HepG2 (cell line): ENCODE results near the gene ZNF652. TPM values are rescaled to one million over a fixed set of nuclear protein-coding genes. Genes with fewer than 3 reads are reported as not detected.

ENCODE experiments used
- ATF2 ChIP-seq: sonication (generic); formaldehyde crosslinking; IDR thresholded peaks from 2 replicates; pipeline ENCODE4 v1.4.0; 2020; ENCODE audit warnings: missing genetic modification reagents
- DBP ChIP-seq: sonication (generic); formaldehyde crosslinking; IDR thresholded peaks from 2 replicates; pipeline ENCODE4 v1.4.0; 2020; ENCODE audit warnings: missing genetic modification reagents; ENCODE audit errors: not compliant biosample characterization
- HMGXB4 ChIP-seq, 2 experiments: sonication (generic) in 1 of 2; formaldehyde crosslinking in 1 of 2; IDR thresholded peaks; 2 replicates each; pipeline versions ENCODE4 v1.4.0 to v1.6.1; 2018 to 2020; ENCODE audit warnings: missing genetic modification reagents in 2 of 2, borderline replicate concordance in 1 of 2, low read depth in 1 of 2, mild to moderate bottlenecking in 1 of 2, missing biosample characterization in 1 of 2
- HNF1B ChIP-seq: sonication (generic); formaldehyde crosslinking; IDR thresholded peaks from 2 replicates; pipeline ENCODE4 v1.5.1; 2020; ENCODE audit warnings: mild to moderate bottlenecking, moderate library complexity, missing genetic modification reagents
- IKZF5 ChIP-seq: IDR thresholded peaks from 2 replicates; pipeline ENCODE4 v1.6.1; 2018; ENCODE audit warnings: missing genetic modification reagents, mild to moderate bottlenecking, missing compliant biosample characterization
- KLF11 ChIP-seq: IDR thresholded peaks from 2 replicates; pipeline ENCODE4 v1.6.1; 2016; ENCODE audit warnings: missing compliant biosample characterization
- RARA ChIP-seq: IDR thresholded peaks from 2 replicates; pipeline ENCODE4 v1.6.1; 2016; ENCODE audit warnings: missing genetic modification reagents, missing compliant biosample characterization
- SALL2 ChIP-seq: sonication (generic); formaldehyde crosslinking; IDR thresholded peaks from 2 replicates; pipeline ENCODE4 v1.8.1; 2023; ENCODE audit warnings: mild to moderate bottlenecking, missing genetic modification reagents, inconsistent platforms
- SNAPC4 ChIP-seq: sonication (generic); formaldehyde crosslinking; IDR thresholded peaks from 2 replicates; pipeline ENCODE4 v1.4.0; 2020; ENCODE audit warnings: mild to moderate bottlenecking, missing genetic modification reagents
- SPEN ChIP-seq: sonication (generic); formaldehyde crosslinking; IDR thresholded peaks from 2 replicates; pipeline ENCODE4 v1.5.1; 2020; ENCODE audit warnings: low read depth, mild to moderate bottlenecking, missing genetic modification reagents
- ZC3H13 ChIP-seq: sonication (generic); formaldehyde crosslinking; IDR thresholded peaks from 2 replicates; pipeline ENCODE4 v1.8.1; 2023; ENCODE audit warnings: mild to moderate bottlenecking, missing genetic modification reagents, moderate library complexity
- ZNF292 ChIP-seq: sonication (generic); formaldehyde crosslinking; IDR thresholded peaks from 2 replicates; pipeline ENCODE4 v1.8.1; 2022; ENCODE audit warnings: mild to moderate bottlenecking, low read depth, missing genetic modification reagents, borderline replicate concordance
- ZNF382 ChIP-seq: sonication (generic); formaldehyde crosslinking; IDR thresholded peaks from 2 replicates; pipeline ENCODE4 v1.5.0; 2020; ENCODE audit warnings: missing genetic modification reagents, mild to moderate bottlenecking, borderline replicate concordance
- ZNF788 ChIP-seq: sonication (generic); formaldehyde crosslinking; IDR thresholded peaks from 2 replicates; pipeline ENCODE4 v1.5.0; 2020; ENCODE audit warnings: mild to moderate bottlenecking, missing genetic modification reagents, borderline replicate concordance
- polyA plus RNA-seq, 8 experiments: library from polyadenylated mRNA; depleted of rRNA in 3 of 8; stranded (reverse) in 7 of 8; unstranded in 1 of 8; fragments of >200 nt; fragmentation: Illumina TruSeq in 4 of 8; extraction: Trizol in 4 of 8; gene quantifications; 2 replicates each; pipeline versions ENCODE4 v1.2.1 to v1.2.3, GENCODE V29; 2011 to 2016; ENCODE audit warnings: low read depth in 4 of 8, missing spikeins in 1 of 8, mixed read lengths in 1 of 8; ENCODE audit not compliant: insufficient read depth in 1 of 8
- total RNA-seq, 5 experiments: library from RNA; depleted of rRNA; stranded (reverse); fragments of >200 nt; fragmentation: Illumina TruSeq; extraction: Trizol; gene quantifications; 2 replicates each; pipeline ENCODE4 v1.2.3, GENCODE V29; 2016; ENCODE audit warnings: low read depth in 1 of 5

The ZNF652 gene
- total and polyA plus RNA-seq, 2 of the 13 experiments (the other 11 are each of a cell fraction or from before 2014, with no cell fraction given), result 16.2 to 30.2 TPM

- no peak for TF ChIP-seq ZNF382
- TF ChIP-seq RARA (CRISPR knock-in tag), result no peak
- TF ChIP-seq ZNF292 (CRISPR knock-in tag), result no peak; the same call in 1 of the 2 replicates
- no peak for TF ChIP-seq DBP (CRISPR knock-in tag)
- peak; percentile 30; the same call in 1 of the 2 replicates for TF ChIP-seq SNAPC4 (CRISPR knock-in tag)
- no peak for TF ChIP-seq ZC3H13 (CRISPR knock-in tag)
- no peak for TF ChIP-seq ATF2 (CRISPR knock-in tag)
- peak; percentile 14; the same call in 1 of the 2 replicates for TF ChIP-seq ZNF788
- TF ChIP-seq SALL2 (CRISPR knock-in tag), result no peak
- TF ChIP-seq SPEN (CRISPR knock-in tag), result no peak; the same call in 1 of the 2 replicates
- peak; percentile 5; the same call in 1 of the 2 replicates for TF ChIP-seq HNF1B (CRISPR knock-in tag)
- 0 out of 2 replicates have a peak, but pooled peaks have one; percentile 23 for TF ChIP-seq IKZF5 (CRISPR knock-in tag)
- TF ChIP-seq HMGXB4 (CRISPR knock-in tag; IDR thresholded peaks at IDR 0.05; ENCODE audit: borderline replicate concordance in 1 of 2, low read depth in 1 of 2), result 0 out of 4 replicates have a peak, but pooled peaks of 1 of the 2 experiments have one; percentile 4
- TF ChIP-seq KLF11 (CRISPR knock-in tag), result peak; percentile 1; the same call in 1 of the 2 replicates
These were observed 670 bp upstream of the ZNF652 start (continued) for GRCh38 chr17:49362723-49363117.
